ENCODE measurements around the gene PTPRA.

The PTPRA gene

GRCh38 chr20:2902291-2902690, 29.0 kb downstream of the PTPRA start:
- peaks cover 17% of the 10 kb centered on the region for H3K79me2 ChIP-seq (ENCODE audit: control insufficient read depth, insufficient read depth, low read length, unreplicated experiment)

GRCh38 chr20:2902818-2903217, 29.5 kb downstream of the PTPRA start:
- H3K79me2 ChIP-seq (ENCODE audit: control insufficient read depth, insufficient read depth, low read length, unreplicated experiment), result peaks cover 17% of the 10 kb centered on the region
- H3K36me3 ChIP-seq (ENCODE audit: insufficient read depth, low read length), result no peaks in the 10 kb centered on the region
- peaks cover 4% of the 10 kb centered on the region for H3K4me1 ChIP-seq (ENCODE audit: control insufficient read depth, insufficient read depth, low read length, unreplicated experiment)
- H3K27me3 ChIP-seq (ENCODE audit: insufficient read depth, low read length), result no peaks in the 10 kb centered on the region
- no peak overlapping the region for H3K4me3 ChIP-seq (ENCODE audit: low read depth, low read length)
- H2AFZ ChIP-seq (ENCODE audit: low read length, unreplicated experiment), result no peak overlapping the region
- no peak overlapping the region for H3K27ac ChIP-seq (ENCODE audit: low read depth, low read length)

More at GRCh38 chr20:2902291-2902690, 29.0 kb downstream of the PTPRA start:
- no peak overlapping the region for H3K4me3 ChIP-seq (ENCODE audit: low read depth, low read length)
- no peak overlapping the region for H2AFZ ChIP-seq (ENCODE audit: low read length, unreplicated experiment)
- peaks cover under 1% of the 10 kb centered on the region for H3K4me1 ChIP-seq (ENCODE audit: control insufficient read depth, insufficient read depth, low read length, unreplicated experiment)
- no peak overlapping the region for H3K27ac ChIP-seq (ENCODE audit: low read depth, low read length)
- no peaks in the 10 kb centered on the region for H3K27me3 ChIP-seq (ENCODE audit: insufficient read depth, low read length)
- no peaks in the 10 kb centered on the region for H3K36me3 ChIP-seq (ENCODE audit: insufficient read depth, low read length)

- Histone ChIP-seq H3K27ac (ENCODE audit: low read depth, low read length) (no peak overlapping the region), H3K79me2 (ENCODE audit: control insufficient read depth, insufficient read depth, low read length, unreplicated experiment) (peaks cover 20% of the 10 kb centered on the region), H3K4me1 (ENCODE audit: control insufficient read depth, insufficient read depth, low read length, unreplicated experiment) (peaks cover 4% of the 10 kb centered on the region)
These were observed 30.4 kb downstream of the PTPRA start for GRCh38 chr20:2903686-2904085.

GRCh38 chr20:2907519-2907918, 34.2 kb downstream of the PTPRA start:
- no peaks in the 10 kb centered on the region for H3K27me3 ChIP-seq (ENCODE audit: insufficient read depth, low read length)
- H3K4me1 ChIP-seq (ENCODE audit: control insufficient read depth, insufficient read depth, low read length, unreplicated experiment), result peaks cover 4% of the 10 kb centered on the region
- H2AFZ ChIP-seq (ENCODE audit: low read length, unreplicated experiment), result no peak overlapping the region
- peaks cover 13% of the 10 kb centered on the region for H3K79me2 ChIP-seq (ENCODE audit: control insufficient read depth, insufficient read depth, low read length, unreplicated experiment)
- H3K4me3 ChIP-seq (ENCODE audit: low read depth, low read length), result no peak overlapping the region
- H3K36me3 ChIP-seq (ENCODE audit: insufficient read depth, low read length), result no peaks in the 10 kb centered on the region
- H3K27ac ChIP-seq (ENCODE audit: low read depth, low read length), result no peak overlapping the region

More at GRCh38 chr20:2903686-2904085, 30.4 kb downstream of the PTPRA start:
- Histone ChIP-seq H3K27me3 (ENCODE audit: insufficient read depth, low read length) (no peaks in the 10 kb centered on the region), H3K36me3 (ENCODE audit: insufficient read depth, low read length) (no peaks in the 10 kb centered on the region), H3K4me3 (ENCODE audit: low read depth, low read length) (no peak overlapping the region), H2AFZ (ENCODE audit: low read length, unreplicated experiment) (no peak overlapping the region)

- Histone ChIP-seq H3K27me3 (ENCODE audit: insufficient read depth, low read length) (no peaks in the 10 kb centered on the region), H3K27ac (ENCODE audit: low read depth, low read length) (no peak overlapping the region), H3K36me3 (ENCODE audit: insufficient read depth, low read length) (no peaks in the 10 kb centered on the region), H2AFZ (ENCODE audit: low read length, unreplicated experiment) (no peak overlapping the region), H3K4me3 (ENCODE audit: low read depth, low read length) (no peak overlapping the region), H3K79me2 (ENCODE audit: control insufficient read depth, insufficient read depth, low read length, unreplicated experiment) (peaks cover 2% of the 10 kb centered on the region), H3K4me1 (ENCODE audit: control insufficient read depth, insufficient read depth, low read length, unreplicated experiment) (peaks cover 4% of the 10 kb centered on the region)
These were observed 36.7 kb downstream of the PTPRA start for GRCh38 chr20:2909953-2910352.

- Histone ChIP-seq H3K27me3 (ENCODE audit: insufficient read depth, low read length) (no peaks in the 10 kb centered on the region), H3K4me1 (ENCODE audit: control insufficient read depth, insufficient read depth, low read length, unreplicated experiment) (peaks cover 4% of the 10 kb centered on the region), H3K79me2 (ENCODE audit: control insufficient read depth, insufficient read depth, low read length, unreplicated experiment) (peaks cover 2% of the 10 kb centered on the region), H3K4me3 (ENCODE audit: low read depth, low read length) (no peak overlapping the region), H3K36me3 (ENCODE audit: insufficient read depth, low read length) (no peaks in the 10 kb centered on the region), H3K27ac (ENCODE audit: low read depth, low read length) (no peak overlapping the region), H2AFZ (ENCODE audit: low read length, unreplicated experiment) (no peak overlapping the region)
These were observed 37.9 kb downstream of the PTPRA start for GRCh38 chr20:2911200-2911599.

GRCh38 chr20:2914160-2914559, 40.9 kb downstream of the PTPRA start:
- Histone ChIP-seq H3K79me2 (ENCODE audit: control insufficient read depth, insufficient read depth, low read length, unreplicated experiment) (peaks cover 6% of the 10 kb centered on the region), H2AFZ (ENCODE audit: low read length, unreplicated experiment) (no peak overlapping the region), H3K4me1 (ENCODE audit: control insufficient read depth, insufficient read depth, low read length, unreplicated experiment) (no peaks in the 10 kb centered on the region), H3K4me3 (ENCODE audit: low read depth, low read length) (no peak overlapping the region), H3K36me3 (ENCODE audit: insufficient read depth, low read length) (no peaks in the 10 kb centered on the region), H3K27ac (ENCODE audit: low read depth, low read length) (no peak overlapping the region), H3K27me3 (ENCODE audit: insufficient read depth, low read length) (no peaks in the 10 kb centered on the region)

GRCh38 chr20:2917266-2917665, 44.0 kb downstream of the PTPRA start:
- no peak overlapping the region for H3K4me3 ChIP-seq (ENCODE audit: low read depth, low read length)
- peaks cover 11% of the 10 kb centered on the region for H3K79me2 ChIP-seq (ENCODE audit: control insufficient read depth, insufficient read depth, low read length, unreplicated experiment)
- H3K4me1 ChIP-seq (ENCODE audit: control insufficient read depth, insufficient read depth, low read length, unreplicated experiment), result no peaks in the 10 kb centered on the region
- no peaks in the 10 kb centered on the region for H3K36me3 ChIP-seq (ENCODE audit: insufficient read depth, low read length)
- no peak overlapping the region for H3K27ac ChIP-seq (ENCODE audit: low read depth, low read length)
- H3K27me3 ChIP-seq (ENCODE audit: insufficient read depth, low read length), result no peaks in the 10 kb centered on the region
- no peak overlapping the region for H2AFZ ChIP-seq (ENCODE audit: low read length, unreplicated experiment)

- Histone ChIP-seq H3K4me1 (ENCODE audit: control insufficient read depth, insufficient read depth, low read length, unreplicated experiment) (no peaks in the 10 kb centered on the region), H3K27me3 (ENCODE audit: insufficient read depth, low read length) (no peaks in the 10 kb centered on the region), H3K36me3 (ENCODE audit: insufficient read depth, low read length) (no peaks in the 10 kb centered on the region), H3K27ac (ENCODE audit: low read depth, low read length) (no peak overlapping the region), H3K79me2 (ENCODE audit: control insufficient read depth, insufficient read depth, low read length, unreplicated experiment) (peaks cover 11% of the 10 kb centered on the region), H3K4me3 (ENCODE audit: low read depth, low read length) (no peak overlapping the region), H2AFZ (ENCODE audit: low read length, unreplicated experiment) (no peak overlapping the region)
These were observed 45.1 kb downstream of the PTPRA start for GRCh38 chr20:2918096-2919049.

- no peak overlapping the region for H2AFZ ChIP-seq (ENCODE audit: low read length, unreplicated experiment)
- H3K4me3 ChIP-seq (ENCODE audit: low read depth, low read length), result no peak overlapping the region
- H3K36me3 ChIP-seq (ENCODE audit: insufficient read depth, low read length), result no peaks in the 10 kb centered on the region; the same call in 1 of the 2 replicates
- H3K4me1 ChIP-seq (ENCODE audit: control insufficient read depth, insufficient read depth, low read length, unreplicated experiment), result no peaks in the 10 kb centered on the region
- H3K27ac ChIP-seq (ENCODE audit: low read depth, low read length), result no peak overlapping the region
- H3K79me2 ChIP-seq (ENCODE audit: control insufficient read depth, insufficient read depth, low read length, unreplicated experiment), result peaks cover 11% of the 10 kb centered on the region
- no peaks in the 10 kb centered on the region for H3K27me3 ChIP-seq (ENCODE audit: insufficient read depth, low read length)
These were observed 46.4 kb downstream of the PTPRA start for GRCh38 chr20:2919518-2920245.

Data from ACC112 (cell line).